Measurements from ENCODE around the gene CHRDL2. TPM values are rescaled to one million over a fixed set of nuclear protein-coding genes. Genes with fewer than 3 reads are reported as not detected.

The CHRDL2 gene
- total RNA-seq, 2 donors from 2014 or later: 0.09 to 9.1 TPM

DNA sequence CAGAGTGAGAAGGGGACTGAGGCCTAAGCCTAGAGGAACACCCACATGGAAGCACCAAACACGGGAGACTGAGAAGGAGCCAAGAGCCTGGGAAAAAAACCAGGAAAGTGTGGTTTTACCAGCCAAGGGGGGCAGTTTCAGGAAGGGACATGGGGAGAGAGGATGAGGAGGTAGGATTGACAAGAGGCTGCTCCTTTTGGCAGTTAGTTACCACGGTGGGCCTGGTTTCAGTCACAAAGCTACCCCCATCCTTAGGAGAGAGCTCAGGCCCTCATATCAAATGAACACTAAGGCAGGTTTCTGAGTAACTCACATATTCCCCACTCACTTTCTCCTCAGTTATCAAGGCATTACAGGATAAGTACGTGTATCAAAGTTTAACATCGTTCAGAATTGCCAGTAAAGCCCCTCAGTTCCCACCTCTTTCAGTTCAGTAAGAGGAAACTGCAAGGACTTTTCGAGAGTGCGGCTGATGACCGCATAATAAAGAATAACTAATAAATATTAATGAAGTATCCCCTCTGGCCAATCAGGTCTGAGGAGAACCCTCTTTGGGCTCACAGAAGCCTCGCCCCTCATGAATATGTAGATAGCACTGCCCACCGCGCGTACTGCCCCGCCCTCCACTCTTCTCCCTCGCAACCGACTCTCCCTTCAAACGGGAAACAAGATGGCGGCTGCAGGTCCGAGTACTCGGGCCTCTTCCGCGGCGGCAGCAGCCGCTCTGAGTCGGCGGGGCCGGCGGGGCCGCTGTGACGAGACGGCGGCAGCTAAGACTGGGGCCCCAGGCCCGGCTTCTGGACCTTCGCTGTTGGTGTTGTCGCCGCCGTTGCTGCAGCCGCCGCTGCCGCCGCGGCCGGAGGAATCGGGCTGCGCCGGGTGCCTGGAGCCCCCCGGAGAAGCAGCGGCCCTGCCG, 17.2 kb upstream of the CHRDL2 start, which contains the start of gene RNF169:
RNF169 (plus strand) TSS at position 639 of the 916 bp plus-strand sequence; CDS start at position 671, 32 bp downstream.
- TF ChIP-seq POLR2AphosphoS5 (IDR thresholded peaks at IDR 0.05) (peak; percentile 90), POLR2A (IDR thresholded peaks at IDR 0.05) (peak; percentile 91)
- TF ChIP-seq, protein P1, sequence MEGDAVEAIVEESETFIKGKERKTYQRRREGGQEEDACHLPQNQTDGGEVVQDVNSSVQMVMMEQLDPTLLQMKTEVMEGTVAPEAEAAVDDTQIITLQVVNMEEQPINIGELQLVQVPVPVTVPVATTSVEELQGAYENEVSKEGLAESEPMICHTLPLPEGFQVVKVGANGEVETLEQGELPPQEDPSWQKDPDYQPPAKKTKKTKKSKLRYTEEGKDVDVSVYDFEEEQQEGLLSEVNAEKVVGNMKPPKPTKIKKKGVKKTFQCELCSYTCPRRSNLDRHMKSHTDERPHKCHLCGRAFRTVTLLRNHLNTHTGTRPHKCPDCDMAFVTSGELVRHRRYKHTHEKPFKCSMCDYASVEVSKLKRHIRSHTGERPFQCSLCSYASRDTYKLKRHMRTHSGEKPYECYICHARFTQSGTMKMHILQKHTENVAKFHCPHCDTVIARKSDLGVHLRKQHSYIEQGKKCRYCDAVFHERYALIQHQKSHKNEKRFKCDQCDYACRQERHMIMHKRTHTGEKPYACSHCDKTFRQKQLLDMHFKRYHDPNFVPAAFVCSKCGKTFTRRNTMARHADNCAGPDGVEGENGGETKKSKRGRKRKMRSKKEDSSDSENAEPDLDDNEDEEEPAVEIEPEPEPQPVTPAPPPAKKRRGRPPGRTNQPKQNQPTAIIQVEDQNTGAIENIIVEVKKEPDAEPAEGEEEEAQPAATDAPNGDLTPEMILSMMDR (IDR thresholded peaks at IDR 0.05): no peak
- H3K4me1 ChIP-seq (replicated peaks): no peaks in the 10 kb centered on the region
- peak within 1 kb of the TSS; percentile 86 to 96 for H3K4me3 ChIP-seq
- H3K36me3 ChIP-seq: no peaks in the 10 kb centered on the region
- WGBS: under 1% methylated on average over 34 of the region's 47 CpGs
- peak; percentile 97 for DNase-seq (ENCODE audit: low spot score)
- H3K27me3 ChIP-seq (replicated peaks; ENCODE audit: insufficient read depth): no peaks in the 10 kb centered on the region
- intact Hi-C loops (cut with DNase I): no loop called here
- peak within 1 kb of the TSS; percentile 92 to 94 for H3K27ac ChIP-seq
- H3K9me3 ChIP-seq: no peaks in the 10 kb centered on the region

DNA sequence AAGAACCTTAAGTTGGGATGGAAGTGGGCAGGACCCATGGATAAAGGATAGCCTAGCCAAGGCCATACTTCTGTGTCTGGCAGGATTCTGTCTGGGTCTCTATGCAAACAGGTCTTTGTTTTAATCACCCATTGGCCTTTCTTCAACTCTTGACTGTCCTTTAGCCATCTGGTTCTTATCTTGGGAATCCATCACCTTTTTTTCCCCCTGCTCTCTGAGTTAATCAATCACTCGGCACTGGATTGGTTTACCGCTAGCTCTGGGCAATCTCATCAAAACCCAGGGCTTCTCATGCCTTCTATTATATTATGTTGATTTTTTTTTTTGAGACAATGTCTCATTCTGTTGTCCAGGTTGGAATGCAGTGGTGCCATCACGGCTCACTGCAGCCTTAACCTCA, 15.6 kb upstream of the CHRDL2 start:
- intact Hi-C loops (cut with DNase I): no loop called here
- Histone ChIP-seq H3K27me3 (replicated peaks; ENCODE audit: insufficient read depth) (no peaks in the 10 kb centered on the region), H3K36me3 (no peaks in the 10 kb centered on the region), H3K4me1 (replicated peaks) (no peaks in the 10 kb centered on the region), H3K4me3 (no peak overlapping the region), H3K9me3 (no peaks in the 10 kb centered on the region), H3K27ac (no peak overlapping the region)
- 93% methylated on average over 3 of the region's 3 CpGs for WGBS
- no peak for DNase-seq (ENCODE audit: low spot score)
- TF ChIP-seq, protein P1 (IDR thresholded peaks at IDR 0.05): no peak
- TF ChIP-seq POLR2A (IDR thresholded peaks at IDR 0.05) (no peak), POLR2AphosphoS5 (IDR thresholded peaks at IDR 0.05) (no peak)

DNA sequence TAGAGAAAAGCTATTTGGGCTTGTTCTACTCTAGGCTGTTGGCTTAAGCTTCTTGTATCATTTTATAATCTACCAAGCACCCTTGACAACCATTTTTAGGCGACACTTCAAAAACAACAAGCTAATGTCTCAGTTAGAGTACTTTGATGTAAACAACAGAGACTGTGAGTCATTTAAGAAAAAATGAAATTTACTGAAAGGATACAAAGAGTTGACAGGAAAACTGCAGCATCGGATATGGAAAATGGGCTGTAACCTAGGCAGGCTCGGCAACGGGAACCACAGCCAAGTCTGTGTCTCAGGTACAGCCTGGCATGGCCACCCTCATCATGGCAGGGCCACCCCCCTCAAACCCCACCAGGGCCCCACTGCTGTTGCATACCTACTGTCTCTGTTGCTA, 13.1 kb upstream of the CHRDL2 start:
- TF ChIP-seq POLR2A (IDR thresholded peaks at IDR 0.05) (no peak), POLR2AphosphoS5 (IDR thresholded peaks at IDR 0.05) (no peak)
- TF ChIP-seq, protein P1 (IDR thresholded peaks at IDR 0.05): no peak
- Histone ChIP-seq H3K4me1 (replicated peaks) (no peaks in the 10 kb centered on the region), H3K27ac (no peak overlapping the region), H3K9me3 (no peaks in the 10 kb centered on the region), H3K36me3 (no peaks in the 10 kb centered on the region), H3K4me3 (no peak overlapping the region), H3K27me3 (replicated peaks; ENCODE audit: insufficient read depth) (no peaks in the 10 kb centered on the region)
- intact Hi-C loops (cut with DNase I): no loop called here
- DNase-seq (ENCODE audit: low spot score): no peak
- WGBS: 47% methylated on average over 4 of the region's 4 CpGs

DNA sequence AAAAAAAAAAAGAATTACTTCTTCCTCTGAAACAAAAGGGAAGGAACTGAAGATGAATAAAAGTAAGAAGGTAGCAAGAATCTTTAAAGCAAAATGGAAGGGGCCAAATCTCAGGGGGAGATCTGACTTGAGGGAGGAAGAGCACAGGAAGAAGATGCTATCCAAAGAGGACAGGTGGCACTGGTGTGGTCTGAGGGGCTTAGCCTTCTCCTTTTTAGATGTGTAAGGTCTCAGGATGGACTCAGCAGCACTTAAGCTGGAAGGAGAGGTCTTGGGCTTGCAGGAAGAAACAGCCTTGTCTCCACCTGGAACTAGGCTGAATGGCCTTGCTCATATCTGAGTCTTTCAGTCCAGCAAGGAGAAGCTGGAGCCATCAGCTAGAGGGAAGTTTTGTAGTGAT, 12.4 kb upstream of the CHRDL2 start:
- Histone ChIP-seq H3K9me3 (no peaks in the 10 kb centered on the region), H3K4me1 (replicated peaks) (no peaks in the 10 kb centered on the region), H3K27me3 (replicated peaks; ENCODE audit: insufficient read depth) (no peaks in the 10 kb centered on the region), H3K36me3 (no peaks in the 10 kb centered on the region), H3K4me3 (no peak overlapping the region), H3K27ac (no peak overlapping the region)
- no peak for TF ChIP-seq POLR2AphosphoS5 (IDR thresholded peaks at IDR 0.05)
- TF ChIP-seq, protein P1 (IDR thresholded peaks at IDR 0.05): no peak
- TF ChIP-seq POLR2A (IDR thresholded peaks at IDR 0.05): no peak
- intact Hi-C loops (cut with DNase I): no loop called here
- DNase-seq (ENCODE audit: low spot score): no peak

DNA sequence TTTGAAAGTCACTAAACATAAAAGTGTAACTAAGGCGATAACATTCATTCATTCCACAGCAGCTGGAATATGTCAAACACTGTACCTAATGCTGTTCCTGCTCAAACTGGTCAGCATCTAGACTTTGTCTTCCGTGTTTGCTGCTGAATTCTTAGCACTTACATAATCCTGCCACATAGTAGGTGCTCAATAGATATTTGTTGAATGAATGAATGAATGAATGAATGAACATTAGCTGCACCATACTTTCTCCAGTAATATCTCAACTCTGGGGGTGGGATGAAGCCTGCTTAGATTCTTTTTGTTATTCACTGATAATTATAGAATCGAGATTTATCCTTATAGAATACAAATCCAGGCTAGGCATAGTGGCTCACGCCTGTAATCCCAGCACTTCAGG, 10.8 kb upstream of the CHRDL2 start:
- Histone ChIP-seq H3K36me3 (no peaks in the 10 kb centered on the region), H3K4me3 (no peak overlapping the region), H3K27ac (no peak overlapping the region), H3K27me3 (replicated peaks; ENCODE audit: insufficient read depth) (no peaks in the 10 kb centered on the region), H3K4me1 (replicated peaks) (no peaks in the 10 kb centered on the region), H3K9me3 (no peaks in the 10 kb centered on the region)
- intact Hi-C loops (cut with DNase I): no loop called here
- 83% methylated on average over 4 of the region's 4 CpGs for WGBS
- no peak for DNase-seq (ENCODE audit: low spot score)
- TF ChIP-seq POLR2A (IDR thresholded peaks at IDR 0.05): no peak
- no peak for TF ChIP-seq POLR2AphosphoS5 (IDR thresholded peaks at IDR 0.05)
- TF ChIP-seq, protein P1 (IDR thresholded peaks at IDR 0.05): no peak
